K562 (cell line): ENCODE data around the gene ARL8A. TPM values are rescaled to one million over a fixed set of nuclear protein-coding genes. Genes with fewer than 3 reads are reported as not detected.

Experiments
- ATF1 ChIP-seq, 2 experiments: fragments of 450-650 bp in 1 of 2; IDR thresholded peaks; 2 replicates each; pipeline ENCODE4 v1.6.1; 2016; ENCODE audit warnings: missing compliant biosample characterization in 1 of 2, missing genetic modification characterization in 1 of 2
- BRD4 ChIP-seq: fragments of 200-600 bp; sonication (generic); IDR thresholded peaks from 2 replicates; pipeline ENCODE4 v1.6.1; 2017; ENCODE audit warnings: inconsistent platforms
- ELF4 ChIP-seq: fragments of 450-650 bp; formaldehyde crosslinking; IDR thresholded peaks from 2 replicates; pipeline ENCODE4 v1.4.0; 2022; ENCODE audit warnings: missing genetic modification characterization
- HNRNPLL ChIP-seq: fragments of 200-400 bp; formaldehyde crosslinking; IDR thresholded peaks from 2 replicates; pipeline ENCODE4 v1.6.1; 2017; ENCODE audit warnings: low read length, low read depth, mild to moderate bottlenecking; ENCODE audit not compliant: poor library complexity, severe bottlenecking
- ILF3 ChIP-seq: fragments of 450-650 bp; IDR thresholded peaks from 2 replicates; pipeline ENCODE4 v1.6.1; 2018; ENCODE audit warnings: antibody characterized with exemption, mild to moderate bottlenecking, moderate library complexity, borderline replicate concordance
- JUN ChIP-seq, 2 experiments: sonication (generic) in 1 of 2; formaldehyde crosslinking in 1 of 2; IDR thresholded peaks; 2 replicates each; pipeline versions ENCODE4 v1.6.1 to v1.8.0; 2012 to 2022; ENCODE audit warnings: borderline replicate concordance in 2 of 2, mild to moderate bottlenecking in 2 of 2, improper control_type of control experiment in 1 of 2, low read depth in 1 of 2, low read length in 1 of 2, missing genetic modification reagents in 1 of 2
- LEF1 ChIP-seq: fragments of 450-650 bp; IDR thresholded peaks from 2 replicates; pipeline ENCODE4 v1.6.1; 2016; ENCODE audit warnings: mild to moderate bottlenecking
- MCM7 ChIP-seq, 2 experiments: fragments of 450-650 bp; IDR thresholded peaks; 2 replicates each; pipeline ENCODE4 v1.6.1; 2016 to 2018
- NFE2 ChIP-seq: IDR thresholded peaks from 2 replicates; pipeline ENCODE4 v1.6.1; 2014; ENCODE audit warnings: antibody characterized with exemption, low read depth
- POLR2H ChIP-seq: IDR thresholded peaks from 2 replicates; pipeline ENCODE4 v1.6.1; 2016; ENCODE audit warnings: missing genetic modification characterization, low read depth, mild to moderate bottlenecking, control low read depth, missing compliant biosample characterization, moderate library complexity
- PTTG1 ChIP-seq: fragments of 450-650 bp; IDR thresholded peaks from 2 replicates; pipeline ENCODE4 v1.6.1; 2016; ENCODE audit warnings: low read depth, mild to moderate bottlenecking, missing genetic modification characterization, missing compliant biosample characterization
- RBFOX2 ChIP-seq: fragments of 200-400 bp; formaldehyde crosslinking; IDR thresholded peaks from 2 replicates; pipeline ENCODE4 v1.6.1; 2017; ENCODE audit warnings: low read depth, mild to moderate bottlenecking, low read length, moderate library complexity
- SMAD2 ChIP-seq: fragments of 150-350 bp; IDR thresholded peaks from 2 replicates; pipeline ENCODE4 v1.6.1; 2014; ENCODE audit warnings: low read depth, mild to moderate bottlenecking, low read length
- SREBF1 ChIP-seq: fragments of 150-350 bp; IDR thresholded peaks from 2 replicates; pipeline ENCODE4 v1.6.1; 2014; ENCODE audit warnings: antibody characterized with exemption, low read depth, low read length, borderline replicate concordance
- ZNF436 ChIP-seq: fragments of 250-450, 450-650 bp; sonication (Bioruptor Pico); formaldehyde crosslinking; IDR thresholded peaks from 2 replicates; pipeline ENCODE4 v1.7.0; 2020; ENCODE audit warnings: mild to moderate bottlenecking
- ZNF79 ChIP-seq: fragments of 250-450 bp; sonication (Bioruptor Pico); IDR thresholded peaks from 2 replicates; pipeline ENCODE4 v1.4.0; 2020; ENCODE audit warnings: low read depth, mild to moderate bottlenecking, moderate library complexity
- polyA plus RNA-seq, 8 experiments: library from polyadenylated mRNA; depleted of rRNA in 4 of 8; stranded (reverse) in 5 of 8; unstranded in 3 of 8; fragments of >200 nt; fragmentation: Nextera tagmentation in 2 of 8; fragmentation: Illumina TruSeq in 1 of 8; extraction: Ambion mirVana in 2 of 8; extraction: Trizol in 1 of 8; gene quantifications; 2 replicates each; pipeline versions ENCODE4 v1.2.1 to v1.2.3, GENCODE V29; 2011 to 2014; ENCODE audit warnings: inconsistent platforms in 1 of 8, missing spikeins in 1 of 8
- total RNA-seq, 7 experiments: library from RNA; depleted of rRNA in 6 of 7; stranded (reverse); fragments of >200 nt in 6 of 7; fragmentation: Illumina TruSeq in 2 of 7; extraction: Trizol in 2 of 7; gene quantifications; 2 replicates each; pipeline versions ENCODE4 v1.2.1 to v1.2.3, GENCODE V29; 2011 to 2021; ENCODE audit warnings: low replicate concordance in 1 of 7
- TF ChIP-seq, protein P1 (sequence below): fragments of 250-450 bp; sonication (Bioruptor Pico); IDR thresholded peaks from 2 replicates; pipeline ENCODE4 v1.9.0; 2021; ENCODE audit warnings: mild to moderate bottlenecking
- TF ChIP-seq, protein P2 (sequence below): fragments of 250-450 bp; sonication (Bioruptor Pico); IDR thresholded peaks from 2 replicates; pipeline ENCODE4 v1.8.0; 2021; ENCODE audit warnings: moderate library complexity, mild to moderate bottlenecking, inconsistent platforms
- TF ChIP-seq, protein P3 (sequence below): fragments of 450-650 bp; IDR thresholded peaks from 2 replicates; pipeline ENCODE4 v1.6.1; 2014; ENCODE audit warnings: low read depth, mild to moderate bottlenecking, moderate library complexity, borderline replicate concordance
- TF ChIP-seq, protein P4 (sequence below): fragments of 450-650 bp; formaldehyde crosslinking; IDR thresholded peaks from 2 replicates; pipeline ENCODE4 v1.4.0; 2022; ENCODE audit warnings: mild to moderate bottlenecking, moderate library complexity
- TF ChIP-seq, protein P5 (sequence below): fragments of 450-650 bp; conservative IDR thresholded peaks from 2 replicates; pipeline ENCODE4 v1.6.1; 2016; ENCODE audit warnings: missing genetic modification characterization, low read depth, mild to moderate bottlenecking, control low read depth, missing compliant biosample characterization

ARL8A gene
- total and polyA plus RNA-seq, 9 of the 15 experiments (the other 6 are each of a cell fraction or from before 2014, with no cell fraction given): 0.17 to 27.3 (median 15.6) TPM

DNA sequence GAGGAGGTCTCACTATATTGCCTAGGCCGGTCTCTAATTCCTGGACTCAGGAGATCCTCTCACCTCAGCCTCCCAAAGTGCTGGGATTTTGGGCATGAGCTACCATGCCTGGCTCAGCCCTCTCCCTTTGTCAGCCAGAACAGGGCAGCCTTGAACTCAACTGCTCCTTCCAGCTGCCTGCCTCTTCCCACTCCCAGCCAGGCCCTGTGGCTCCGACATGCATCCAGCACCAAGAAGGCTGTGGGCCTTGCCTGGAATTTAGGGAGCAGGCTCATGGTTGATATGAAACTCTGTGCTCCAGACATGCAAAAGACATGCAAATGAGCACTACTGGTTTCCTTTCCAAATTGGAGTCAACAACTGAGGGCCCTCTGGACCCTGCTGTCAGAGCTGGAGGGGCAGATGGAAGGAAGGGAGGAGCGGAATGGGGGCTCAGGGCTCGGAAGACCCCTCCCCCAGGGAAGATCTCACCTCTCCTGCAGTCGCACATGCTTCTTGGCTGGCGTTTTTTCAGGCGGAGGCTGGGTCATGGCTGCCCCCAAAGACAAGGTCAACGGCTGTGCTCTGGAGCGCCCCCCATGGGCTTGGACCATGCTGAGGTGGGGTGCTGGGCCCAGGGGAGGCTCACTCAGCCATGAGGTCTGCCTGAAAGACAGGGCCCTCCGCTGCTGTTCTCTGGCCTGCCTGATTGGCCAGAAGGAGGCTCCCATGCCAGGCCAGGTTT is 14.4 kb upstream of the ARL8A start (continued):
- no peak; the same call in none of the 2 replicates for TF ChIP-seq RBFOX2
- TF ChIP-seq JUN (IDR thresholded peaks at IDR 0.05; ENCODE audit: borderline replicate concordance, low read depth, low read length): peak; percentile 35; the same call in 1 of the 2 replicates
- TF ChIP-seq JUN (CRISPR knock-in tag; IDR thresholded peaks at IDR 0.05; ENCODE audit: borderline replicate concordance): no peak
- TF ChIP-seq NFE2: no peak
- TF ChIP-seq, protein P1, sequence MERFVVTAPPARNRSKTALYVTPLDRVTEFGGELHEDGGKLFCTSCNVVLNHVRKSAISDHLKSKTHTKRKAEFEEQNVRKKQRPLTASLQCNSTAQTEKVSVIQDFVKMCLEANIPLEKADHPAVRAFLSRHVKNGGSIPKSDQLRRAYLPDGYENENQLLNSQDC (CRISPR knock-in tag): 0 out of 2 replicates have a peak, but pooled peaks have one; percentile 52
- TF ChIP-seq MCM7 (IDR thresholded peaks at IDR 0.05): no peak
- TF ChIP-seq, protein P2, sequence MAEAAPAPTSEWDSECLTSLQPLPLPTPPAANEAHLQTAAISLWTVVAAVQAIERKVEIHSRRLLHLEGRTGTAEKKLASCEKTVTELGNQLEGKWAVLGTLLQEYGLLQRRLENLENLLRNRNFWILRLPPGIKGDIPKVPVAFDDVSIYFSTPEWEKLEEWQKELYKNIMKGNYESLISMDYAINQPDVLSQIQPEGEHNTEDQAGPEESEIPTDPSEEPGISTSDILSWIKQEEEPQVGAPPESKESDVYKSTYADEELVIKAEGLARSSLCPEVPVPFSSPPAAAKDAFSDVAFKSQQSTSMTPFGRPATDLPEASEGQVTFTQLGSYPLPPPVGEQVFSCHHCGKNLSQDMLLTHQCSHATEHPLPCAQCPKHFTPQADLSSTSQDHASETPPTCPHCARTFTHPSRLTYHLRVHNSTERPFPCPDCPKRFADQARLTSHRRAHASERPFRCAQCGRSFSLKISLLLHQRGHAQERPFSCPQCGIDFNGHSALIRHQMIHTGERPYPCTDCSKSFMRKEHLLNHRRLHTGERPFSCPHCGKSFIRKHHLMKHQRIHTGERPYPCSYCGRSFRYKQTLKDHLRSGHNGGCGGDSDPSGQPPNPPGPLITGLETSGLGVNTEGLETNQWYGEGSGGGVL (CRISPR knock-in tag): no peak
- TF ChIP-seq SMAD2: no peak
- TF ChIP-seq, protein P3, sequence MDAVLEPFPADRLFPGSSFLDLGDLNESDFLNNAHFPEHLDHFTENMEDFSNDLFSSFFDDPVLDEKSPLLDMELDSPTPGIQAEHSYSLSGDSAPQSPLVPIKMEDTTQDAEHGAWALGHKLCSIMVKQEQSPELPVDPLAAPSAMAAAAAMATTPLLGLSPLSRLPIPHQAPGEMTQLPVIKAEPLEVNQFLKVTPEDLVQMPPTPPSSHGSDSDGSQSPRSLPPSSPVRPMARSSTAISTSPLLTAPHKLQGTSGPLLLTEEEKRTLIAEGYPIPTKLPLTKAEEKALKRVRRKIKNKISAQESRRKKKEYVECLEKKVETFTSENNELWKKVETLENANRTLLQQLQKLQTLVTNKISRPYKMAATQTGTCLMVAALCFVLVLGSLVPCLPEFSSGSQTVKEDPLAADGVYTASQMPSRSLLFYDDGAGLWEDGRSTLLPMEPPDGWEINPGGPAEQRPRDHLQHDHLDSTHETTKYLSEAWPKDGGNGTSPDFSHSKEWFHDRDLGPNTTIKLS: no peak; the same call in 1 of the 2 replicates
- TF ChIP-seq PTTG1: no peak
- no peak for TF ChIP-seq BRD4
- no peak for TF ChIP-seq SREBF1
- TF ChIP-seq LEF1: no peak
- TF ChIP-seq, protein P4, sequence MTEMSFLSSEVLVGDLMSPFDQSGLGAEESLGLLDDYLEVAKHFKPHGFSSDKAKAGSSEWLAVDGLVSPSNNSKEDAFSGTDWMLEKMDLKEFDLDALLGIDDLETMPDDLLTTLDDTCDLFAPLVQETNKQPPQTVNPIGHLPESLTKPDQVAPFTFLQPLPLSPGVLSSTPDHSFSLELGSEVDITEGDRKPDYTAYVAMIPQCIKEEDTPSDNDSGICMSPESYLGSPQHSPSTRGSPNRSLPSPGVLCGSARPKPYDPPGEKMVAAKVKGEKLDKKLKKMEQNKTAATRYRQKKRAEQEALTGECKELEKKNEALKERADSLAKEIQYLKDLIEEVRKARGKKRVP: no peak
- TF ChIP-seq ZNF79 (CRISPR knock-in tag): no peak
- no peak for TF ChIP-seq ZNF436 (CRISPR knock-in tag)
- TF ChIP-seq, protein P5, sequence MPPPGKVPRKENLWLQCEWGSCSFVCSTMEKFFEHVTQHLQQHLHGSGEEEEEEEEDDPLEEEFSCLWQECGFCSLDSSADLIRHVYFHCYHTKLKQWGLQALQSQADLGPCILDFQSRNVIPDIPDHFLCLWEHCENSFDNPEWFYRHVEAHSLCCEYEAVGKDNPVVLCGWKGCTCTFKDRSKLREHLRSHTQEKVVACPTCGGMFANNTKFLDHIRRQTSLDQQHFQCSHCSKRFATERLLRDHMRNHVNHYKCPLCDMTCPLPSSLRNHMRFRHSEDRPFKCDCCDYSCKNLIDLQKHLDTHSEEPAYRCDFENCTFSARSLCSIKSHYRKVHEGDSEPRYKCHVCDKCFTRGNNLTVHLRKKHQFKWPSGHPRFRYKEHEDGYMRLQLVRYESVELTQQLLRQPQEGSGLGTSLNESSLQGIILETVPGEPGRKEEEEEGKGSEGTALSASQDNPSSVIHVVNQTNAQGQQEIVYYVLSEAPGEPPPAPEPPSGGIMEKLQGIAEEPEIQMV (tag): no peak
- TF ChIP-seq POLR2H (tag): no peak
- peak; percentile 73; the same call in 1 of the 2 replicates for TF ChIP-seq ILF3
- no peak for TF ChIP-seq ELF4
- TF ChIP-seq ATF1 (CRISPR knock-in tag; IDR thresholded peaks at IDR 0.05): no peak
- no peak for TF ChIP-seq ATF1 (tag; IDR thresholded peaks at IDR 0.05)
- TF ChIP-seq HNRNPLL: no peak
